HUES6 (cell line): Measurements from ENCODE around the gene ARHGAP15.

Experiments
- H3K27ac ChIP-seq: 2 replicates; pipeline ENCODE4 v1.7.0; 2013; ENCODE audit warnings: low read depth, mild to moderate bottlenecking, low read length, inconsistent platforms
- H3K27me3 ChIP-seq: 2 replicates; pipeline ENCODE4 v1.6.1; 2013; ENCODE audit warnings: low read length; ENCODE audit not compliant: control insufficient read depth, insufficient read depth
- H3K36me3 ChIP-seq: 2 replicates; pipeline ENCODE4 v1.6.1; 2013; ENCODE audit warnings: low read length; ENCODE audit not compliant: control insufficient read depth, insufficient read depth
- H3K4me1 ChIP-seq: 2 replicates; pipeline ENCODE4 v1.6.1; 2013; ENCODE audit warnings: low read length; ENCODE audit not compliant: control insufficient read depth, insufficient read depth
- H3K4me3 ChIP-seq: 2 replicates; pipeline ENCODE4 v1.5.1; 2013; ENCODE audit warnings: low read depth, low read length
- H3K9ac ChIP-seq: one replicate; pipeline ENCODE4 v1.6.1; 2013; ENCODE audit warnings: mild to moderate bottlenecking, low read length
- H3K9me3 ChIP-seq: 2 replicates; pipeline ENCODE4 v1.6.1; 2013; ENCODE audit warnings: low read depth, low read length; ENCODE audit not compliant: control insufficient read depth, insufficient read depth

ARHGAP15 gene

DNA sequence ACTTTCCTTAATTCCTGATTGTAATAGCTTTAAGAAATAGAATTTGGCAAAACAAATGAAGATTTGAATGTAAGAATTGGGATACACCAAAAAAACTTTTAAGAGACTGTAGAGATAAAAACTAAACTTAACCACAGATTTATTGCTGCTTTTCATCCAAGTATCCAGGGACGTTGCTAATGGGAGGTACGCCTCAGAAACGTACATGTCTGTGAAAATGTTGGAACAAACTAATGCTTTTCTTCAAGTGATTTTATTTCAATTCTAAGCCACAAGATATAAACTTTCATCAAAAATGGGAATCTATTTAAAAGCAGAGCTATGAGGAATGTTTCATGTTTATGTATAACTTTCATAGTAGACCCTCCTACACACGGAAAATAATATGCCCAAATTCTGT, 66.3 kb downstream of the ARHGAP15 start:
- H3K27me3 ChIP-seq, result no peaks in the 10 kb centered on the region
- H3K27ac ChIP-seq, result no peak overlapping the region
- no peaks in the 10 kb centered on the region for H3K4me1 ChIP-seq
- no peaks in the 10 kb centered on the region for H3K9me3 ChIP-seq
- no peaks in the 10 kb centered on the region for H3K36me3 ChIP-seq
- H3K4me3 ChIP-seq, result no peak overlapping the region
- no peak overlapping the region for H3K9ac ChIP-seq

DNA sequence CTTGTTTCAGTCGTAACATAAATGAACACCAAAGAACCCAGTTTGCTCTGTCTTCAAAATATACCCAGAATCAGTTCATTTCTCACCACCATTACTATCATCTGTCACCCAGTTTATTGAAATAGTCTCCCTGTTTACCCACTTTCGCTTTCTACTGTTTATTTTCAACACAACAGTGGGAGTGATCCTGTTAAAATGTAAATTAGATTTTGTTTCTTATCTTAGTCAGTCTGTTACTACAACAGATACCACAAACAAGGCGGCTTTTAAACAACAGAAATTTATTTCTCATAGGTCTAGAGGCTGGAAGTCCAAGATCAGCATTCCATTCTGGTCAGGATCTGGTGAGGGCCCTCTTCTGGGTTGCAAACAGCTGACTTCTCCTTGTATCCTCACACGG, 74.8 kb downstream of the ARHGAP15 start:
- no peaks in the 10 kb centered on the region for H3K36me3 ChIP-seq
- H3K27me3 ChIP-seq, result no peaks in the 10 kb centered on the region
- H3K9me3 ChIP-seq, result no peaks in the 10 kb centered on the region
- no peak overlapping the region for H3K9ac ChIP-seq
- no peaks in the 10 kb centered on the region for H3K4me1 ChIP-seq
- H3K27ac ChIP-seq, result no peak overlapping the region
- H3K4me3 ChIP-seq, result no peak overlapping the region

DNA sequence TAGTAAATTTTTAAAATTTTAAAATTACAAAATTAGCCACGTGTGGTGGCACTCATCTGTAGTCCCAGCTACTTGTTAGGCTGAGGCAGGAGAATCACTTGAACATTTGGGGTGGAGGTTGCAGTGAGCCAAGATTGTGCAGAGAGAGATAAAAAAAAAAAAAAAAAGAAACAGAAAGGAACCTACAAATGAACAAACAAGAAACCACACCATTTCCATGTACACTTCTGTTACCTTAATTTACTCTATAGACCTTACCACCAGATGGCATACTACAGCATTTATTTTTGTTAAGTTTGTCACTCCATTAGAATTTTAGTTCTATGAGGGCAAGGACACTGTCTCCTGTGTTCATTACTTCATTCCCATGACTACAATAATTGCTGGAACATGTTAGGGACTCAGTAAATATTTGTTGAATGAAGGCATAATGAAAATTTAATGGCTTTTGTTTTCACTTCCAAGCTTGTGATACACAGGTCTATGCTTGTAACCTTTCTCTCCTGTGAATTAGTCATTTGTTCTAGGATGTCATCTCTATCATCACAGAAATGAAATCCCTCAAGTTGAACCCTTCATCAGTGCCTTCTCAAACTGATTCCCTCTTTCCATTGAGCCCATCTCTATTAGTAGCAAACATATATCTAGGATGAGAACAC, 76.0 kb downstream of the ARHGAP15 start:
- Histone ChIP-seq H3K36me3 (no peaks in the 10 kb centered on the region), H3K4me1 (no peaks in the 10 kb centered on the region), H3K9me3 (no peaks in the 10 kb centered on the region), H3K4me3 (no peak overlapping the region), H3K27ac (no peak overlapping the region), H3K27me3 (no peaks in the 10 kb centered on the region), H3K9ac (no peak overlapping the region)

DNA sequence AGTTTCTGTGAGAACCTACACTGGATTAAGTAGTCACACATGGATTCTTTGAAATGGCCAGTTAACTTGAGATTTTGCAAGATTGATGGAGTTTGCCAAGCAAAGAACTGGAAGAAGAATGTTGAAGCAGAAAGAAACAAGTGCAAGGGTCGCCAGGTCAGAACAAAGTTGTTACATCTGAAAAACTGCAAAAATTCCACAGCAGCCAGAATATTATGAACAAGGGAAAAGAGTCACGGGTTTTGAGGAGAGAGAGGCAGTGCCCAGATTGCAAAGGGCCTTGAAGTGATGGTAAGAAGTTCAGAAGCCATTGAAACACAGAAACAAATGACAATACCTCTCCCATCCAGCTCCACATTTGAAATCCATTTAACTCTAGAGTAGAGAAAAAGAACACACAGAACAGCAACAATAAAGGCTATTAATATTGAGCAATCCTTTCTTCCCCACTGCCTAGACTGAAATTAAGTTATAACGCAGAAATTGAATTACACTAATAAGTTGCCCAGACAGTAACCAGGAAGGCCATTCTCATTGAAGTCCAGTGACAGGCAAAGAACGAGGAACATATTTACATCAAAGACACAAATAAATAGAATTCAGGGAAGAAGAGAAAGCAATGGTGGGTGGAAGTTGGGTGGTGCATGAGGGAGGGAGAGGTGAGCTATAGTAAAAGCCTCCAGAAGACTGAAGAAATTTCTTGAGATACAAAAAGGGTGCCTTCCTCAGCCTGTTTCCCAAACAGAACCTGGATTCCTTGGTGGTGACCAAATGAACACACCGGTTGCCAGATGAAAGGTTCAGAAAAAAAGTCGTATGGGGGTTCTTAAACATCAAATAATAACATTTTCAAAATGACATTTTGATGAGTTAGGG, 80.6 kb downstream of the ARHGAP15 start:
- no peaks in the 10 kb centered on the region for H3K36me3 ChIP-seq
- no peak overlapping the region for H3K4me3 ChIP-seq
- no peaks in the 10 kb centered on the region for H3K27me3 ChIP-seq
- no peaks in the 10 kb centered on the region for H3K9me3 ChIP-seq
- no peak overlapping the region for H3K9ac ChIP-seq
- H3K27ac ChIP-seq, result no peak overlapping the region
- no peaks in the 10 kb centered on the region for H3K4me1 ChIP-seq

DNA sequence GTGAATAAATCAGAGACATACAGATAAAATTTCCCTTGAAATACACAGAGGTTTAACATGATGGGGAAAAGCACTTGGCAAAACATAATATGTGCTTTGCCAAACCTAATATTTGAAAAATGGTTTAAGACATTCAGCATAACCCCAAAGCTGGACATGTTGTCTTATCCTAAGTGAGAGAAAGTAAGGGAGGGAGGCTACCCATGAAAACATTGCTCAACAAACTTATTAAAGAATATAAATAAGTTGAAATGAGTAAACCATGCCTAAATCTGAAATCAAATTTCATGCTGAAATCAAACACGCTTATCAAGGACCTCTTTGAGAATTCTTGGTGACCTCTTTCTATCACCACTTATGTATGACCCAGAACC, 81.2 kb downstream of the ARHGAP15 start:
- Histone ChIP-seq H3K27me3 (no peaks in the 10 kb centered on the region), H3K4me1 (no peaks in the 10 kb centered on the region), H3K9me3 (no peaks in the 10 kb centered on the region), H3K27ac (no peak overlapping the region), H3K9ac (no peak overlapping the region), H3K4me3 (no peak overlapping the region), H3K36me3 (no peaks in the 10 kb centered on the region)

DNA sequence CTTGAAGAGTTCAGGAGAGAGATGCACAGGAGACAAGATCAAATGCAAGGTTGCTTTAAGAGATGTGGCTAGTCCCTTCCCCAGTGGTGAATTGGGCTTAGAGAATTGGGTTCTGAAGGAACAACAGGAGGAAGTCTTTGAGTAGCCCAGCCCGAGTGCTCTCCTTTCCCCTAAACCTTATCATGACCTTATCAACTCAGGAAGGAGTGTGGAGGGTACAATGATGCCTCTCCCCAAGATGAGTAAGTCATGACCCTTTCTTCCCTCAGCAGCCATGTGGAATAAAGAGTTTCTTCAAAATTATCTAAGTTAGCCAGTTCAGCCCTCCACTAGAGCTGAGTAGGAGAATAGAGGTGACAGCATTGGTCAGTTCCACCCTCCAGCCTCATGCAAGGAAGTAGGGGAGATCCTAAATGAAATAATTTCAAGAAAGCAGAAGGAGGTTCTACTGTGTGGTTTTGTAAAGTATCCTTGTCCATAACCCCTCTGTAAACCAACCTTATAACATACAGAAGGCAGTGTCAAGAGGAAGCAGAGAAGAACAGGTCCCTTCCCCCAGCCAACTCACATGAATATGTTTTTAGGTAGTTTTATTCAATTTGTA, 88.4 kb downstream of the ARHGAP15 start:
- Histone ChIP-seq H3K4me3 (no peak overlapping the region), H3K36me3 (no peaks in the 10 kb centered on the region), H3K9ac (no peak overlapping the region), H3K9me3 (no peaks in the 10 kb centered on the region), H3K27ac (no peak overlapping the region), H3K27me3 (no peaks in the 10 kb centered on the region), H3K4me1 (no peaks in the 10 kb centered on the region)

DNA sequence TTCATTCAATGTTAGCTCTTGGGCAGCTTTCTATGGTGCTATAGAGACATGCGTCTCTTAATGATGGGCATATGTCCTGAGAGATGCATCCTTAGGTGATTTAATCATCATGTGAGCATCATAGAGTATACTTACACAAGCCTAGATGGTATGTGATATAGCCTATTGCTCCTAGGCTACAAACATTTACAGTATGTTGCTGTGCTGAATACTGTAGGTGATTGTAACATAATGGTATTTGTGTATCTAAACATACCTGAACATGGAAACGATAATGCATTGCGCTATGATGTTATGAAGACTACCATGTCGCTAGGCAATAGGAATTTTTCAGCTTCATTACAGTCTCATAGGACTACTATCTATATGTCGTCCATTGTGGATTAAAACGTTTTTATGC, 89.4 kb downstream of the ARHGAP15 start:
- Histone ChIP-seq H3K27ac (no peak overlapping the region), H3K9me3 (no peaks in the 10 kb centered on the region), H3K27me3 (no peaks in the 10 kb centered on the region), H3K36me3 (no peaks in the 10 kb centered on the region), H3K4me3 (no peak overlapping the region), H3K9ac (no peak overlapping the region), H3K4me1 (no peaks in the 10 kb centered on the region)

DNA sequence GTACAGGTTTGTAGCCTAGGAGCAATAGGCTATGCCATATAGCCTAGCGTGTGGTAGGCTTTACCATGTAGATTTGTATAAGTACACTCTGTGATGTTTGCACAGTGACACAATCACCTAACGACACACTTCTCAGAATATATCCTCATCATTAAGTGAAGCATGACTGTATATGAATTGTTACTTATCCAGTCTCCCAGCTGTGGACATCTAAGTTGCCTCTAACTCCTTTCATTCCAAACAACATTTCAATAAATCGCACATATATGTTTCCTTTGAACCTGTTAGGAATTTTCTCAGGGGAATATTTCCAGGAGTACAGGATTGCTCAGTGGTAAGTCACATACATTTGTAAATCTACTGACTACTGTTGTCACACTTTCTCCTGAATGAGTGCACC, 90.0 kb downstream of the ARHGAP15 start:
- no peak overlapping the region for H3K9ac ChIP-seq
- no peak overlapping the region for H3K27ac ChIP-seq
- no peaks in the 10 kb centered on the region for H3K9me3 ChIP-seq
- no peaks in the 10 kb centered on the region for H3K4me1 ChIP-seq
- no peak overlapping the region for H3K4me3 ChIP-seq
- no peaks in the 10 kb centered on the region for H3K36me3 ChIP-seq
- no peaks in the 10 kb centered on the region for H3K27me3 ChIP-seq

DNA sequence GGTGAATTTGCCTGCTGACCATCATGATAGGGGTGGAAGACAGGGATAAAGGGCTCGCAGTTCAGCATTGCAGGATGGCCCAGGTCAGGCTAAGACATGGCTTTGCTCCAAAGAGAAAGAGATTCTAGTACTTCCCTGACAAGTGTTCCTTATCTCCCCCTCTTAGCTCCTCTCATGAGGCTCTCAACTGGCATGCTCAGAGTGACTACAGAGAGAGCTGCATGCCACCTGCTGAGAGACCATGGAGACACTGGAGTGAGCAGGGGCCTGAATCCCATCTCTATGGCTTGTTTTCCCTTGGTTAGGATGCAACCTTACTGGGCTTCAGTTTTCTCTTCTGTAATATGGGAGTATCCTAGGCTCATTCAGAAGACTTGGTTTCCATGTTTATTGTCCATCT, 94.3 kb downstream of the ARHGAP15 start:
- Histone ChIP-seq H3K27ac (no peak overlapping the region), H3K4me1 (no peaks in the 10 kb centered on the region), H3K36me3 (no peaks in the 10 kb centered on the region), H3K9ac (no peak overlapping the region), H3K4me3 (no peak overlapping the region), H3K9me3 (no peaks in the 10 kb centered on the region), H3K27me3 (no peaks in the 10 kb centered on the region)

DNA sequence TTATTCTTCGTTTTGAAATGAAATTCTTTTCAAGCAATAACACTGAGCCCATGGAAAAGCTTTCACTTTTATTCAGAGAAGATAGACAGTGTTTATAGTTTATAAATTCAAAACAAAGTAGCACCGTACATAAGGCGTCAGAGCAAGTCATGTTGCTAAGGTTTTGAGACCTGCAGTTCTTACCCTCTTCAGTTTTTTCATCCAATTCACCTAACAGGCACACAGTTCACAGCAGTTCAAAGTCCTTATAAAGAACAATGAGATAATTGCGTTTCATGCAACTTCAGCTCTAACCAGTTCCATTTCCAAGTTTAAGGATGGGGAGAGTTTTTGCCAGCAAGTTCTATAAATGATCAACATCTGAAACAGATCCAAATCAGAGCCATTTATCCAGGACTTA, 96.7 kb downstream of the ARHGAP15 start:
- H3K4me1 ChIP-seq, result peaks cover 16% of the 10 kb centered on the region
- H3K27me3 ChIP-seq, result no peaks in the 10 kb centered on the region
- no peak overlapping the region for H3K4me3 ChIP-seq
- H3K9ac ChIP-seq, result no peak overlapping the region
- H3K9me3 ChIP-seq, result no peaks in the 10 kb centered on the region
- no peak overlapping the region for H3K27ac ChIP-seq
- H3K36me3 ChIP-seq, result no peaks in the 10 kb centered on the region
